SK-N-MC (cell line): ENCODE results near the gene LRRC36.

Experiments used
- EZH2 ChIP-seq: fragments of 200-600 bp; sonication (generic); IDR thresholded peaks from one replicate; pipeline ENCODE4 v1.6.1; 2017; ENCODE audit warnings: antibody characterized with exemption
- FOXP2 ChIP-seq: optimal IDR thresholded peaks from 2 replicates; pipeline ENCODE3; 2011; ENCODE audit warnings: mild to moderate bottlenecking, moderate library complexity; ENCODE audit not compliant: insufficient read depth; ENCODE audit errors: extremely low read length, control extremely low read depth
- POLR2AphosphoS5 ChIP-seq: IDR thresholded peaks from 2 replicates; pipeline ENCODE4 v1.6.1; 2012; ENCODE audit warnings: mild to moderate bottlenecking, low read depth, low read length, borderline replicate concordance

DNA sequence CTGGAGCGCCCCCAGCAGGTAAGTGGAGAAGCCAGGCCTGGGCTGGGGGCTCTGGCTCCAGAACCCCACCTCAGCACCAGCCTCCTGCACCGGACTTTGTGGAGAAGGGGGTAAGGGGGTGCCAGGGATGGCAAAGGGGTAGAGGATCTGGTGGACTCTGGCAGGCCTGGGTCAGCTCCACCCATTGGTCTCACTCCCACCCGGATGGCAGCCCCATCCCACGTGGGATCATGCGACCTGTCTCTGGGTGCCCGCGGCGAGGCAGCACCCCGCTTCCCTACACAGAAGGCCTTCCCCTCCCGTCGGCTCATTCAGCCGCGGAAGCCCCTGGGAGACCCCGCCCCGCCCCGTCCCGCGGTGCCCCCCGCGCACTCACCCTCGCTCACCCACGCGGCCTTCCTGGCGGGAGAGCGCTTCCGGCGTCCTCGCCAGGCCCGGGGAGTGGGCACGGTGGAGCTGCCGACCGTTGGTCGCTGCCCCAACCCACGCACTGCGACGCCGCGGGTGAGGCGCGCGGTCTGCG, 47.8 kb upstream of the LRRC36 start:
- TF ChIP-seq EZH2: no peak
- TF ChIP-seq POLR2AphosphoS5: no peak
- TF ChIP-seq FOXP2: no peak
